ENCODE data around the gene KLF5. TPM values are rescaled to one million over a fixed set of nuclear protein-coding genes. Genes with fewer than 3 reads are reported as not detected.

Gene KLF5
- total RNA-seq, 2 experiments from 2014 or later: 0.29 to 0.82 TPM

DNA sequence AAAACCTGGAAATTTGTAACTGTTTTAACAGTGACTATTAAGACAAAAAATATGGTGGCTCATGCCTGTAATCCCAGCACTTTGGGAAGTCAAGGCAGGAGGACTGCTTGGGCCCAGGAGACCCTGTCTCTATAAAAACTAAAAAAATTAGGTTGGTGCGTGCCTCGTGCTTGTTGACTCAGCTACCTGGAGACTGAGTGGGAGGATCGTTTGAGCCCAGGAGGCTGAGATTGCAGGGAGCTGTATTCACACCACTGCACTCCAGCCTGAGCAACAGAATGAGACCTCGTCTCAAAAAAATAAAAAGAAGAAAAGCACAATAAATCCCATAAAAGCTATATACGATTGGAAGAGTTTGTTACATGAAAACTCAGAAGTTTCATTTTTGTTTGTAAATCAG is 23.7 kb downstream of the KLF5 start:
- no peak for DNase-seq (ENCODE audit: low spot score)
- TF ChIP-seq EZH2phosphoT487 (IDR thresholded peaks at IDR 0.05; ENCODE audit: borderline replicate concordance, low read depth, low read length): no peak
- TF ChIP-seq, protein P1, sequence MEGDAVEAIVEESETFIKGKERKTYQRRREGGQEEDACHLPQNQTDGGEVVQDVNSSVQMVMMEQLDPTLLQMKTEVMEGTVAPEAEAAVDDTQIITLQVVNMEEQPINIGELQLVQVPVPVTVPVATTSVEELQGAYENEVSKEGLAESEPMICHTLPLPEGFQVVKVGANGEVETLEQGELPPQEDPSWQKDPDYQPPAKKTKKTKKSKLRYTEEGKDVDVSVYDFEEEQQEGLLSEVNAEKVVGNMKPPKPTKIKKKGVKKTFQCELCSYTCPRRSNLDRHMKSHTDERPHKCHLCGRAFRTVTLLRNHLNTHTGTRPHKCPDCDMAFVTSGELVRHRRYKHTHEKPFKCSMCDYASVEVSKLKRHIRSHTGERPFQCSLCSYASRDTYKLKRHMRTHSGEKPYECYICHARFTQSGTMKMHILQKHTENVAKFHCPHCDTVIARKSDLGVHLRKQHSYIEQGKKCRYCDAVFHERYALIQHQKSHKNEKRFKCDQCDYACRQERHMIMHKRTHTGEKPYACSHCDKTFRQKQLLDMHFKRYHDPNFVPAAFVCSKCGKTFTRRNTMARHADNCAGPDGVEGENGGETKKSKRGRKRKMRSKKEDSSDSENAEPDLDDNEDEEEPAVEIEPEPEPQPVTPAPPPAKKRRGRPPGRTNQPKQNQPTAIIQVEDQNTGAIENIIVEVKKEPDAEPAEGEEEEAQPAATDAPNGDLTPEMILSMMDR (conservative IDR thresholded peaks at IDR 0.05; ENCODE audit: low read length): no peak
- Histone ChIP-seq H3K4me2 (ENCODE audit: low read length) (no peak overlapping the region), H3K9me2 (ENCODE audit: insufficient read depth, low read length) (no peaks in the 10 kb centered on the region), H4K20me1 (ENCODE audit: insufficient read depth, low read length) (no peaks in the 10 kb centered on the region), H3K36me3 (ENCODE audit: insufficient read depth, low read length) (no peaks in the 10 kb centered on the region), H3K27ac (ENCODE audit: low read depth, low read length, poor library complexity, severe bottlenecking) (no peak overlapping the region), H3K9me3 (ENCODE audit: low read length) (no peaks in the 10 kb centered on the region), H3K4me3 (ENCODE audit: low read depth, low read length, poor library complexity, severe bottlenecking) (no peak overlapping the region), H2AFZ (ENCODE audit: low read length) (no peak overlapping the region), H3K4me1 (ENCODE audit: insufficient read depth, low read length, poor library complexity, severe bottlenecking) (no peaks in the 10 kb centered on the region), H3K79me2 (ENCODE audit: insufficient read depth, low read depth, low read length) (no peaks in the 10 kb centered on the region)
- intact Hi-C loops (cut with micrococcal nuclease; ENCODE audit: unreplicated experiment): no loop called here
- POLR2A ChIA-PET: interaction anchor here (0.6 kb wide), 2 partner anchors 42 to 497 kb away, joined by 4 read pairs; no protein-coding TSS in a partner anchor
- CTCF ChIA-PET (ENCODE audit: unreplicated experiment): no interaction called here
- no TSS peak for BruUV-seq (replicated peaks)

DNA sequence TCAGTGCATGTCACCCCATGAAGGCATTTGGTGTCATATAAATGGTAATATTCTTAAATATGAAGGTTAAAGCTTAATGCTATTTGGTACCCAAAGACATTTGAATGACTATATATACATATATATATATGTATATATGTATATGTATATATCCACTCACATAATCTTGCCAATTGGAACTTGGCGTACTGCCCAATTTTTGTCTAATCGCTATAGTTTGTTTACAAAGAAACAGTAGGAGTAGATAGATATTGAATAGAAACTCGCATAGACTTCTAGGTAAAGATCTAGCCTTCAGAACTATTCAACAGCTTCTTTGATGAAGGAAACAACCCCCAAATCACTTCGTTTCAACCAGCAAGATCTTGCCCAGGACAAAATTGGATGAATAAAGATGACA is 24.1 kb downstream of the KLF5 start:
- no peak overlapping the region for H3K4me3 ChIP-seq (ENCODE audit: low read depth, low read length, poor library complexity, severe bottlenecking)
- BruUV-seq (replicated peaks): no TSS peak
- no peak overlapping the region for H2AFZ ChIP-seq (ENCODE audit: low read length)
- H3K9me2 ChIP-seq (ENCODE audit: insufficient read depth, low read length): no peaks in the 10 kb centered on the region
- no peak overlapping the region for H3K4me2 ChIP-seq (ENCODE audit: low read length)
- H3K27ac ChIP-seq (ENCODE audit: low read depth, low read length, poor library complexity, severe bottlenecking): no peak overlapping the region
- intact Hi-C loops (cut with micrococcal nuclease; ENCODE audit: unreplicated experiment): no loop called here
- H4K20me1 ChIP-seq (ENCODE audit: insufficient read depth, low read length): no peaks in the 10 kb centered on the region
- ChIA-PET CTCF (ENCODE audit: unreplicated experiment) (no interaction called here), POLR2A (interaction anchor here (0.6 kb wide), 2 partner anchors 43 to 497 kb away, joined by 4 read pairs; no protein-coding TSS in a partner anchor)
- H3K36me3 ChIP-seq (ENCODE audit: insufficient read depth, low read length): no peaks in the 10 kb centered on the region
- H3K4me1 ChIP-seq (ENCODE audit: insufficient read depth, low read length, poor library complexity, severe bottlenecking): no peaks in the 10 kb centered on the region
- H3K79me2 ChIP-seq (ENCODE audit: insufficient read depth, low read depth, low read length): no peaks in the 10 kb centered on the region
- no peak for DNase-seq (ENCODE audit: low spot score)
- TF ChIP-seq, protein P1 (conservative IDR thresholded peaks at IDR 0.05; ENCODE audit: low read length): no peak
- TF ChIP-seq EZH2phosphoT487 (IDR thresholded peaks at IDR 0.05; ENCODE audit: borderline replicate concordance, low read depth, low read length): no peak
- H3K9me3 ChIP-seq (ENCODE audit: low read length): no peaks in the 10 kb centered on the region

DNA sequence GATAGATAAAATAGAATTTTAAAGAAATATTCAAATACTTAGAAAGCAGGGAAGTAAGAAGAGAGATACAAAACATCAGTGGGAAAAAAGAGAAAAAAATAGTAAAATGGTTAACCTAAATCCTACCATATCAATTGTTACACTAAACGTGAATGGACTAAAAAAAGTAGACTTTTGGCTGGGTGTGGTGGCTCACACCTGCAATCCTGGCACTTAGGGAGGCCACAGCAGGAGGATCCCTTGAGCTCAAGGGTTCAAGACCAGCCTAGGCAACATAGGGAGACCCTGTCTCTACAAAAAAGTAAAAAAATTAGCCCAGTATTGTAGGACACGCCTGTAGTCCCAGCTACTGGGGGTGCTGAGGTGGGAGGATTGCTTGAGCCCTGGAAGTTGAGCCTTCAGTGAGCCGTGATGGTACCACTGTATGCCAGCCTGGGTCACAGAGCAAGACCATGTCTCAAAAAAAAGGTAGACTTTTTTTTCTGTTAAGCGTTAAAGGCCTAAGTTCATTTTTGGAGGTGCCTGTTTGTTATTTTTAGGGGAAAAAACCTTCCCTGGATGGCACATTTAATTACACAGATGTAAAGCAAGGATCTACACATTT is 29.6 kb downstream of the KLF5 start:
- BruUV-seq (replicated peaks): no TSS peak
- DNase-seq (ENCODE audit: low spot score): no peak
- Histone ChIP-seq H3K4me1 (ENCODE audit: insufficient read depth, low read length, poor library complexity, severe bottlenecking) (no peaks in the 10 kb centered on the region), H3K9me3 (ENCODE audit: low read length) (no peaks in the 10 kb centered on the region), H3K36me3 (ENCODE audit: insufficient read depth, low read length) (no peaks in the 10 kb centered on the region), H2AFZ (ENCODE audit: low read length) (no peak overlapping the region), H3K79me2 (ENCODE audit: insufficient read depth, low read depth, low read length) (no peaks in the 10 kb centered on the region), H3K4me3 (ENCODE audit: low read depth, low read length, poor library complexity, severe bottlenecking) (no peak overlapping the region), H4K20me1 (ENCODE audit: insufficient read depth, low read length) (no peaks in the 10 kb centered on the region), H3K9me2 (ENCODE audit: insufficient read depth, low read length) (no peaks in the 10 kb centered on the region), H3K4me2 (ENCODE audit: low read length) (no peak overlapping the region), H3K27ac (ENCODE audit: low read depth, low read length, poor library complexity, severe bottlenecking) (no peak overlapping the region)
- intact Hi-C loops (cut with micrococcal nuclease; ENCODE audit: unreplicated experiment): no loop called here
- TF ChIP-seq EZH2phosphoT487 (IDR thresholded peaks at IDR 0.05; ENCODE audit: borderline replicate concordance, low read depth, low read length): no peak
- TF ChIP-seq, protein P1 (conservative IDR thresholded peaks at IDR 0.05; ENCODE audit: low read length): no peak
- ChIA-PET CTCF (ENCODE audit: unreplicated experiment) (no interaction called here), POLR2A (no interaction called here)
